Right lobe of liver (tissue), 4 donors: Measurements from ENCODE around the gene UBTD2.

ENCODE experiments used
- POLR2A ChIP-seq: fragments of 450-650 bp; IDR thresholded peaks from one replicate; pipeline ENCODE4 v1.6.1; 2017; ENCODE audit warnings: antibody characterized with exemption, mild to moderate bottlenecking
- TF ChIP-seq, protein P1 (sequence below), 4 donors: fragments of 200-600 bp in 3 of 4; fragments of 450-650 bp in 1 of 4; IDR thresholded peaks; one replicate each; pipeline versions ENCODE4 v1.5.1 to v1.8.0; 2016 to 2022; ENCODE audit warnings: antibody characterized with exemption in 4 of 4, mild to moderate bottlenecking in 2 of 4
- donor health status: DM: no; HTN: no; CAD: no.
- donor health status: DM: no; HTN: no; CAD: no.
- donor health status: DM: no; HTN: yes; CAD: no.

DNA sequence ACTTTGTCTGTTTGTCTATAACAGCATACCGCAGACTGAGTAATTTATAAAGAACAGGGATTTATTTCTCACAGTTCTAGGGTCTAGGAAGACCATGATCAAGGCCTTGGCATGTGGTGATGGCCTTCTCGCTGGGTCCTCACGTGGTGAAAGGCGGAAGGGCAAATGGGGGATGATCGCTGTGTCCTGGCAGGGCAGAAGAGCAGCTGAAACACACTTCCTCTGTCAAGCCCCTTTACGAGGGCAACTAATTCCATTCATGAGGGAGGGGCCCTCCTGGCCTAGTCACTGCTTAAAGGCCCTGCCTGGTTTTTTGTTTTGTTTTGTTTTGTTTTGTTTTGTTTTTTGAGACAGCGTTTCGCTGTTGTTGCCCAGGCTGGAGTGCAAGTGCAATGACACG is 41.9 kb upstream of the UBTD2 start:
- TF ChIP-seq, protein P1, sequence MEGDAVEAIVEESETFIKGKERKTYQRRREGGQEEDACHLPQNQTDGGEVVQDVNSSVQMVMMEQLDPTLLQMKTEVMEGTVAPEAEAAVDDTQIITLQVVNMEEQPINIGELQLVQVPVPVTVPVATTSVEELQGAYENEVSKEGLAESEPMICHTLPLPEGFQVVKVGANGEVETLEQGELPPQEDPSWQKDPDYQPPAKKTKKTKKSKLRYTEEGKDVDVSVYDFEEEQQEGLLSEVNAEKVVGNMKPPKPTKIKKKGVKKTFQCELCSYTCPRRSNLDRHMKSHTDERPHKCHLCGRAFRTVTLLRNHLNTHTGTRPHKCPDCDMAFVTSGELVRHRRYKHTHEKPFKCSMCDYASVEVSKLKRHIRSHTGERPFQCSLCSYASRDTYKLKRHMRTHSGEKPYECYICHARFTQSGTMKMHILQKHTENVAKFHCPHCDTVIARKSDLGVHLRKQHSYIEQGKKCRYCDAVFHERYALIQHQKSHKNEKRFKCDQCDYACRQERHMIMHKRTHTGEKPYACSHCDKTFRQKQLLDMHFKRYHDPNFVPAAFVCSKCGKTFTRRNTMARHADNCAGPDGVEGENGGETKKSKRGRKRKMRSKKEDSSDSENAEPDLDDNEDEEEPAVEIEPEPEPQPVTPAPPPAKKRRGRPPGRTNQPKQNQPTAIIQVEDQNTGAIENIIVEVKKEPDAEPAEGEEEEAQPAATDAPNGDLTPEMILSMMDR (IDR thresholded peaks at IDR 0.05) = no peak
- TF ChIP-seq POLR2A = no peak
